GM18867 (cell line): Measurements from ENCODE around the gene ST14.
A peak's percentile ranks its signal among the peaks of the same experiment; 100 is the strongest.

Source experiments
- ATAC-seq: cut with Tn5 transposase; IDR thresholded peaks from one replicate; pipeline ENCODE4 v1.9.1; 2021; ENCODE audit warnings: mild to moderate bottlenecking, moderate library complexity; ENCODE audit not compliant: unreplicated experiment

ST14 gene

DNA sequence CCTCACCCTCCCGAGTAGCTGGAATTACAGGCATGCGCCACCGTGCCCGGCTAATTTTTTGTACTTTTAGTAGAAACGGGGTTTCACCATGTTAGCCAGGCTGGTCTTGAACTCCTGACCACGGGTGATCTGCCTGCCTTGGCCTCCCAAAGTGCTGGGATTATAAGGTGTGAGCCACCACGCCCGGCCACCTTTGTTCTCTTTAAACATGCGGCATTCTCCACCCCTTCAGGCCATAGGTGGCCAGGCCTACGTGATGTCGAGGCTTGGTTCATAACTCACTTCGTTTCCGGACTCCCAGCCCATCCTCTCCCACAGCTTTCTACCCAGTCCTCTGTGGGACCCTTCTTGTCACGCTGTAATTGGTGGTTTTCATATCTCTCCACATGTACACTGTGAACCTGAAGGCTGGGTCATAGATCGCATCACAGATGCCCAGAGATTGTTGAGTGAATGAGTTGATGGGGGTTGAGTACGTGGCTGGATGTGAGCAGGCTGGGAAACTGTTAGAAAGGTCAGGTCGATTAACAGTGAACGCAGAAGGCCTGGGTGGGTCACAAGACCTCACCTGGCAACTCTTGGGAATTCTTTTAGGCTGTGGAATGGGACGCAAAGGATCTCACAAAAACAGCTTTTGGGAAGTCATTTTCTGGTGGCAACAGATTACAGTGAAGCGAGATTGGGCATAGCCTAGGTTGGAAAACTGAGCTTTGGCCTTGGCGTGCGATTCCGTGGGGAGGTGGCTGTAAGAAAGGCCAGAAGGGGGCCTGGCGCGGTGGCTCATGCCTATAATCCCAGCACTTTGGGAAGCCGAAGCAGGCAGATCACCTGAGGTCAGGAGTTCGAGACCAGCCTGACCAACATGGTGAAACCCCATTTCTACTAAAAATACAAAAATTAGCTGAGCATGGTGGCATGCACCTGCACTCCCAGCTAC is 44.5 kb downstream of the ST14 start:
- no peak for ATAC-seq

GRCh38 chr11:130204703-130205095 is 45.1 kb downstream of the ST14 start:
- no peak for ATAC-seq

- no peak for ATAC-seq
These were observed 46.6 kb downstream of the ST14 start for GRCh38 chr11:130206141-130206540.

GRCh38 chr11:130208241-130209127 is 48.9 kb downstream of the ST14 start:
- no peak for ATAC-seq

DNA sequence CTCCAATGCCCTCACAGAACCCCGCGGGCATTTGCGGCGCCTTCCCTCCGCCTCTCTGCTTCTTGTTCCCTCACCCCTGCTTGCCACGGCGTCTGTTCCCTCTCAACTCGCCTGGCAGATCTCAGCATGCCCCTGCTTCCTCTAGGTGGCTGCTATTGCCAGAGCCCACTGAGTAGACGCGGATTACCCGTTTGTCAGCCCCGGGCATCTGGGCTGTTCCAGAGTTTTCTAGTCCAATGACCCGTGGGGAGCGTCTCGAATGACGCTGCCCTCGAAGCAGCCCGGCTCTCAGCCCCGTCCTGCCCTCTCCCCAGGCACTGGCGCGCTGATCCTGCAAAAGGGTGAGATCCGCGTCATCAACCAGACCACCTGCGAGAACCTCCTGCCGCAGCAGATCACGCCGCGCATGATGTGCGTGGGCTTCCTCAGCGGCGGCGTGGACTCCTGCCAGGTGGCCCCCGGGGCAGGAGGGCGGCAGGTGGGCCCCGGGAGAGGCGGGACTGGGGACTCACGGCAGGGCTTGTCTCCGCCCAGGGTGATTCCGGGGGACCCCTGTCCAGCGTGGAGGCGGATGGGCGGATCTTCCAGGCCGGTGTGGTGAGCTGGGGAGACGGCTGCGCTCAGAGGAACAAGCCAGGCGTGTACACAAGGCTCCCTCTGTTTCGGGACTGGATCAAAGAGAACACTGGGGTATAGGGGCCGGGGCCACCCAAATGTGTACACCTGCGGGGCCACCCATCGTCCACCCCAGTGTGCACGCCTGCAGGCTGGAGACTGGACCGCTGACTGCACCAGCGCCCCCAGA is 49.7 kb downstream of the ST14 start:
- ATAC-seq: no peak

DNA sequence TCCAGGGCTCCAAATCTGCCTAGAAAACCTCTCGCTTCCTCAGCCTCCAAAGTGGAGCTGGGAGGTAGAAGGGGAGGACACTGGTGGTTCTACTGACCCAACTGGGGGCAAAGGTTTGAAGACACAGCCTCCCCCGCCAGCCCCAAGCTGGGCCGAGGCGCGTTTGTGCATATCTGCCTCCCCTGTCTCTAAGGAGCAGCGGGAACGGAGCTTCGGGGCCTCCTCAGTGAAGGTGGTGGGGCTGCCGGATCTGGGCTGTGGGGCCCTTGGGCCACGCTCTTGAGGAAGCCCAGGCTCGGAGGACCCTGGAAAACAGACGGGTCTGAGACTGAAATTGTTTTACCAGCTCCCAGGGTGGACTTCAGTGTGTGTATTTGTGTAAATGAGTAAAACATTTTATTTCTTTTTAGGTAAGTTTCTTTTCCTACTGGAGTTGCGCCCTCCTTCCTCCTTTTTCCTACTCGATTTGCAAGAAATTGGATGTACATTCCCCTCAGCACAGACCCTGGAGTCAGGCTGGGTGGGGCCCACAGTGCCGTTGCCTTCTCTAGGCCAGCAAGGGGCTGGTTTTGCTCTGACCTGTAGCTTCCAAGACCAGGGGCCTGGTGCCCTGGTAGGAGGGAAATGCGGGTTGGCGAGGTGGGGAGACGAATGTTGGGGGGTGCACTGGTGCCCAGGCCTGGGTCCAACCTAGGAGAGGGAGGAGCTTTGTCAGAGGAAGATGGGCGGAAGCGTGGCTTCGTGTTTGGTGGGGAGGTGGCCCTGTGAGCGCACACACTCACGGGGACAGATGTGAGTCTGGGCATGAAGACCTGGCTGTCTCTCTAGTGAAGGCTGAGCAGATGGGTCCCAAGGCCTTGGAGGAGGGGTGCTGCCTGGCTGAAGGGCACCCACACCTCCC is 50.6 kb downstream of the ST14 start:
- ATAC-seq: no peak

- no peak for ATAC-seq
These were observed 51.6 kb downstream of the ST14 start for GRCh38 chr11:130211144-130211543.

GRCh38 chr11:130211781-130212401 is 52.3 kb downstream of the ST14 start:
- ATAC-seq: no peak

- peak; percentile 24 for ATAC-seq
These were observed 52.9 kb downstream of the ST14 start for GRCh38 chr11:130212431-130212961.

DNA sequence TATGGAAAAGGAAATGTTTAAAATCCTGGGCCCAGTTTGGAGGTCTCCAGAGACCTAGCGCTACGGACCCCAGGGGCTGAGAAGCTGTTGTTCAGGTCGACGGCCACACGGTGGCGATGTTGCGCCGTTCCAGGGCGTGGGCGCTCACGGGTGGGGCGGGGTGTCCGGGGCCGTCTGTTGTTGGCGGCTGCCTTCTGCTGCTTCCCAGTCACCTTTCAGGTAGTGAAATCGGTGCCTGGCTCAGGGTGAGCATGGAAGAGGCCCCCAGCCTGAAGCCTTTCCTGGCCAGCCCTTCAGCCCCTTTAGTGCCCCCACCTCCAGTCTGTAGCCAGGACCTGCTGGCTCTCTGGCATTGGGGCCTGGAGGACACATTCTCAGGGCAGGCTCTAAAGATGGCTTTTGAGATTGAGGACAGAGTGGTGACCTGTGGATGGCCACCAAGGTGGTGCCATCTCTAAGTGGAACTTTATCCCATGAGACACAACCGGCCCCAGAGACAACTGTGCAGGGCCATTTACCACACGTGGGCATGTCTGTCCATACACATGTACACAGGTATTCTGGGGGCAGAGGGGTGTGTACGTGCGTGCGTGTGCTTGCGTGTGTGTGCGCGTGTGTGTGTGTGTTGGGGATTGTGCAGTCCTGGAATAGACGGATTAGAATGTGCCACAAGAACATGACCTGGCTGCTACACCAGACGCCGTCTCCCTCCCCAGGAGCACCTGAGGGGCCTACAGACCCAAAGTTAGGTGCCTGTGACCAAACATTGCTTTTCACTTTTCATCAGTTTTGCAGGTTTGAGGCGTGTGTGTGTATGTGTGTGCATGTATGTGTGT is 53.8 kb downstream of the ST14 start:
- peak; percentile 83 for ATAC-seq

DNA sequence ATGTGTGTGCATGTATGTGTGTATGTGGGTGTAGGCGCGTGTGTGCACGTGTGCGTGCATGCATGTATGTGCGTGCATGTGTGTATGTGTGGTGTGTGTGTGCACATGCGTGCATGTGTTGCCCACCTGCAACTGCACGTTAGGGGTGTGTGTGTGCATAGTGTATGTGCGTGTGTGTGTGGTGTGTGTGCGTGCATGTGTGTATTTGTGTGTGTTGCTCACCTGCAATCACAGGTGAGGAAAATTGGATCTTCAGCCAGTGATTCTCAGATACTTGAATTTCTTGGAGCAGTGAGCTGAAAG is 54.3 kb downstream of the ST14 start:
- ATAC-seq: no peak

DNA sequence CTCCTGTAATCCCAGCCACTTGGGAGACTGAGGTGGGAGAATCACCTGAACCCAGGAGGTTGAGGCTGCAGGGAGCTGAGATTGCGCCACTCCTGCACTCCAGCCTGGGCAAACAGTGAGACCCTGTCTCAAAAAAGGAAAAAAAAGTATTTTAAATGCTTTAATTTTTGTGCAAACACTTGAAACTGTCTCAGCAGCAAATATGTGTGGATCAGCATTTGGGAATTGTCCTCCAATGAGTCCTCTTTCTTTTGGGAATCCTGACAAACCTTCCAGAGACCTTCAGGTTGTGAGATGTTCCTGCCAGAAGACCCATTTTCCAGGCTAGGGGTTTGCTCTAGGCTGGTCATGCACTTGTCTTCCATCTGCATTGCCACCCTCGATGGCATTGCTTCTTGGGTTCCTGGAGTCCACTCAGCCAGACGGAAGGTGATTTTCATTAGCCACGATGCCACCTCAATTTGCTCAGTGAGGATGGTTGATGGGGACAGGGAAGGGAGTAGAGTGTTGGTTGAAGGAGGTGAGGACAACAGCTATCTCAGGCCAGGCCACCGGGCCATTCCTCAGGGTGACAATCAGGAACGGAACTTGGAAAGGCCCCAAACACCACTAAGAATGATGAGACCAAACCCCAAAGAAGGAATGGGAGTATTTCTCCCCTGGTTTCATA is 55.4 kb downstream of the ST14 start:
- ATAC-seq: no peak

DNA sequence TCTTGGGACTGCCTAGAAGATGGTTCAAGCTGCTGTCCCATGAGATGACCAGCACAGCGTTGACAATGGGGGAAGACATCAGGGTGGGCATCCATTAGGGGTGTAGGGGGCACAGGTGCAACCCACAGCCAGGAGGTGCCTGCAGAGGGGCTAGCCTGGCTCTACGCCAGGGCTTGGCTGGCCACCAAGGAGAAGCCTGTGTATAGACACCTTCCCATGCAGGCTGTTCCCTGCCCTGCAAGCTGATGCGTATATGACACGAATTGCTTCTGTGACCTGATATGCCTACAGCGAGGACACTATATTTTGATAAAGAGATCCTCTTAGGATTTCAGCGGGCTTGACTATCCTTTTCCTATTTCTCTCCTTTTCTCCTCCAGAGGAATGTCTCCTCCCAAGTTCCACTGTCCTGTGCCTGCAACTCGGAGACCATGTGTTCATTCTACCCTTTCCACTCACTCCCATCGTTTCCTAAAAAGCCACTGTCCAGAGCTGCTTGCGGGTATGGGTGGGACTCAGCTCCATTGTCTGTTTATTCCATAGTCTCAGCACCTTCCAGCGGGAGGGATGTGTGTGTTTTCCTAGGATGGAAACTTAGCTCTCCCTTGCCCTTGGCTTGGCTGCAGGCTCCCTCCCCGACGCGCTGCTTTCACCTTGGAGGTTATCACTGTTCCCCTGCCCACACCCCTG is 56.1 kb downstream of the ST14 start:
- ATAC-seq: no peak

DNA sequence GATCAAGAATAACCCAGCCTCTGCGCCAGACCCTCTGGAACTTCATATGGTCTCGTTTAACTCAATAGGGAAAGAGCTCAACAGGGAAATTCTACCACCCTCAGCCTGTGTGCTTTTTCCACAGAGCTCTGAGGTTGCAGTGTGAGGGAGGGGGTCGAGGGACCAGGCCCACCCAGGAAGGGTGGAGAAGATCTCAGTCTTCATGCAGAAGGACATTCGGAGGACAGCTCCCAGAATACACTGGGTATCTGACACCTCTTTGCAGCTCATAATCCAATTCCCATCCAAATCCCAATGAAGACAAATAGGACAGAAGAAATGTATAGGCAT is 56.6 kb downstream of the ST14 start:
- no peak for ATAC-seq

DNA sequence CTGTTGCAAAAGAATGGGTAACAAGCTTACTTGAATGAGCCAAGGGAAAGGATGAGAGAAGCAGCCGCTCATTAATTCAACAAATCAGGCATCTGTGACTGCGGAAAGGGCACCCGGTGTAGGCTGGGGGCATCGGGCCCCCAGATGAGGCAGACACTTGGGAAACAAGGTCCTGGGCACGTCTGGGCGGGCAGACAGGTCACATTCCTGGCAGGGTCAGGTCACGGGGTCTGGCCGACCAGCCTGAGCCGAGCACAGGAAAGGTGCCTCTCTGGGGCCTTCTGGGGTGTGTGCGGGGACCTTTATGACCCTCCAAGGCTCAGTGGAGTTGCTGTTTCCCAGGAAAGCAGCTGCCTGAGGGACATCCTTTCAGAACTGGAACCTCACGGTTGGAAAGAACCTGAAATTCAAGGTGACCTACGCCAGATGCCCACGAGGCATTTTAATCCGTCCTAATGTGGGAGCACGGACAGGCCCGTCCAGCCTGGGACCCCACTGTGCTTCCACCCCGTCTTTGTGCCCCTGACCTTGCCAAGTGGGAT is 57.1 kb downstream of the ST14 start:
- no peak for ATAC-seq

- no peak for ATAC-seq
These were observed 57.8 kb downstream of the ST14 start for GRCh38 chr11:130217133-130218031.
